GM19438 (cell line): ENCODE measurements around the gene CFAP77.

Source experiments
- ATAC-seq: cut with Tn5 transposase; IDR thresholded peaks from one replicate; pipeline ENCODE4 v1.9.1; 2021; ENCODE audit warnings: low read depth; ENCODE audit not compliant: unreplicated experiment

Gene CFAP77

DNA sequence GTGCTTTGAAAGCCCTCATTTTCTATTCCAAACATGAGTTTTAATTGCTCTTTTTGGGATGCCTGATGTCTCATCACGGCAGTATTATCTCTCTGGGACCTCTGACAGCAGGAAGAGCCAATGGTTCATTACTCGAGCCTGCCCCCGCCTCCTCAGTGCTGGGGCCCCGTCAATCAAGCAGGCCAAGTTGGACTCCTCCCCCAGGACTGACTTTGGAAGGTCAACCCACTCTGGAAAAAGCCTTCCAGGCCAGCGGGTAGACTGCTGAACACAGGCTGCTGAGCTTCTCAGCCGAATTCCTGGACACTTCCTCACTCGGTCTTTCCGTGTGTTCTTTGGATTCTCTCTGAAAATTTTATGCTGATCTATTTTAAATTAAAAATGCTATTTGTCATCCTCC is 162.9 kb downstream of the CFAP77 start:
- ATAC-seq, result no peak

DNA sequence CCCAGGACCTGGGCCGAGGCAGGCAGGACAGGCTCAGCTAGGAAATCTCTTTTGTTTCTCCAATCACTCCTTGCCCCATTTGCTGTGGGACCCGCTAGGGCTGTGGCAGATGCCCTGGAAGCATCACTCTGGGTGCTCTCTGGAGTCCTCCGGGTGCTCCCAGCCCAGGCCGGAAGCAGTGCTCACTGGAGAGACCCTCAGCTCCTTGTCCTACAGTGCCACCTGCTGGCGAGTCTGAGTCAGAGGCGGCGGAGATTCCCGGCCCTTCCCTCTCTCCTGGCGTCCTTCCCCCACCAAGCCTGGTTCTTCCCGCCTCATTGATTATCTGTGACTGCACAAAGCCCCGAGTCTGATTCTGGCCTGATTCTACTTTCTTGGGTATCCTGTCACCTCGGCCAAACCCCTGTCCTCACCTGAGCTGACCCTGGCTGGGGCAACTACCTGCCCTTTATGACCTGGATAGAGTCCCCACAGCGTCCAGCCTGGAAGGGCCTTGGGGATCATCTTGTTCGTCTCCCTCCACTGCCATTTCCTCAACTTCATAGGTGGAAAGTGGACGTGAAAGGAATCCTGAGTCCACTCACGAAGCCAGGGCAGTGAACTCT is 165.1 kb downstream of the CFAP77 start:
- no peak for ATAC-seq

DNA sequence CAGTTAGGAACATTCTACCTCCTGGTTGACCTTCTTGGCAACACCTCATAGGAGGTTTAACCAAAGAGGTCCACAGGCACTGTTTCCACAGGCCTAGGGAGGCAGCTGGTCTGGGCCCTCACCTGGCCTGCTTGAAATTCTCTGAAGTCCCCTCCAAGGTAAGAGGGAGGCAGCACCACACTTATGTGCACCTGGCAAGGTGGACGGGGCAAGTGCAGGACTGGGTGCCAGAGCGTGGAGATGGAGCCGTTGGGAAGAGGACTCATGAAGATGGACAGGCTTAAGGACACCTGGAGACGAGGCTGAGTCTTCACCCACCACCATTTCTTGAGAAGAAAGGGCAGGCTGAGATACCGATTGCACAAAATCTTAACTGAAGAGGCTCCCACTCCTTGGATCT is 165.8 kb downstream of the CFAP77 start:
- no peak for ATAC-seq

DNA sequence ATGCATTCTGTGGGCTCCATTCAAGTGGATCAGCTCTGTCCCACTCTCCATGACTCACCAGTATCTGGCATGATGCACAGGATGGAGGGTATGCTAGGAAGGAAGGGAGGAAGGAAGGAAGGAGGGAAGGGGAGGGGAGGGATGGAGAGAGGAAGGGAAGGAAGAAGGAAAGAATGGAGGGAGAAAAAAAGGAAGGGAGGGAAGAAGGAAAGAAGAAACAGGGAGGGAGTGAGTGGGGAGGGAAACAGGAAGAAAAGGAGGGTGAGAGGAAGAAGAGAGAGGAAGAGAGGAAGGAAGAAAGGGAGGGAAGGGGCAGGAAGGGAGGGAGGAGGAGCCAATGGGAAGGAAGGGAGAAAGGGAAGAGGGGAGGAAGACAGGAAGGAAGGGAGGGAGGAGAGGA is 167.1 kb downstream of the CFAP77 start:
- ATAC-seq, result no peak

- ATAC-seq, result no peak
Measured at GRCh38 chr9:132578367-132578932, 168.4 kb downstream of the CFAP77 start.

- ATAC-seq, result no peak
Measured at GRCh38 chr9:132579427-132579798, 169.4 kb downstream of the CFAP77 start.

- ATAC-seq, result no peak
Measured at GRCh38 chr9:132582276-132582785, 172.3 kb downstream of the CFAP77 start, which contains the start of gene BARHL1. Gene BARHL1, plus strand, starts transcription at chr9:132582606. Its CDS starts 192 bp downstream, at chr9:132582798.

- no peak for ATAC-seq
Measured at GRCh38 chr9:132582786-132583583, 173.0 kb downstream of the CFAP77 start.

GRCh38 chr9:132583584-132584304 is 173.7 kb downstream of the CFAP77 start:
- ATAC-seq, result no peak

- ATAC-seq, result no peak
Measured at GRCh38 chr9:132584601-132585560, 174.9 kb downstream of the CFAP77 start.

DNA sequence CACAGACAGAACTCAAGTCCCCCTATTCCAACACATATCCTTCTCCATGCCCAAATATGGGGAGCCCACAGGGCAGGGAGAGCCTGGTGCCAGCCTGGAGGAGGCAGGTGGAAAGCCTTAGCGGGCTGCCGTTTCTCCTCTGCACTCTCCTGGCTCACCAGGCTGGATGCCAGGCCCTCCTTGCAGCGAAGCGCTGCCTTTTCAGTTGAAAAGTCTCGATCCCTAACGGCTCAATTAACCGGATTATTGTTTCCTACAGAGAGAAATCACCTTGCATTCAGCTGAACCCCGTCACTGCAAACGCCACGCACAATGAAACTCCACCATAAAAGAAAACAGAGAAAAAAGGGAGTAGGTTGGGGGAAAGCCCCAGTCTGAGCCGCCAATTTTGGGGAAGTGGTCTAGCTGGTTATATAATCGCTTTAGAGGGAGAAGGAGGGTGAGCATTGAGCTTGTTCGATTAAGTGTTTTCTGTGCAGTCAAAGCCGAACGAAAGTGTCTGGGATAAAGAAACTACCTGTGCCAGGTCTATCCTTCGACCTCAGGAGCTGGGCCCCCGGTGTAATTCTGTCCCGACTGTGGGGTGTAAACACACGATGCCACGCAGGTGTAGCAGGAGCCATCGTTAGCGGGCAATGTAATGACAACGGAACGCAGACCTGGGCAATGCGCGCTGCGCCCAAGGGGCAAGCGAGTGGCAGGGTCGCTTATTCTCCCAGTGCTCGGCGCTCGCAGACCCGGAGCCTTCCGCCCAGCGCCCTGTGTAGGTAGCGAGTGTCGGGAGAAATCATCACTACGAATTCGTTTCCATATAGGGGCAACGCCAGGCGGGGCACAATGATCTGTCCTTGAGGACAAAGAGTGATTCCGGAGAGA is 176.2 kb downstream of the CFAP77 start:
- ATAC-seq, result no peak

GRCh38 chr9:132586830-132587591 is 177.0 kb downstream of the CFAP77 start:
- ATAC-seq, result no peak

DNA sequence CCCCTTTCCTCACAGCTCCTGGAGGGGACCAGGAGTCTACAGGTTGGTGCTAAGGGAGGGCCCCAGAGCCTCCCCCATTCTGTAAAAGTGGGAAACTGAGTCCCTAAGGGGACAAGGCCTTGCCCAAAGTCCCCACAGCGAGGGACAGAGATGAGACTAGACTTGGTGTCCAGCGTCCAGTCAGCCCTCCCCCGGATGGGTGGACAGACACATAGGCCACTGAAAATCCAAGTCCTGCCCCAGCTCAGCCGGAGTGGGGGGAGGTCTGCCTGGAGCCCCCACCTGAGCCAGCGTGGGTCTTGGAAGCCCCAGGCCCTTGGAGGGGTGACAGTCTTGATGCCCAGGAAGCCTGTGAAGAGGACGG is 177.6 kb downstream of the CFAP77 start:
- ATAC-seq, result no peak

- no peak for ATAC-seq
Measured at GRCh38 chr9:132588098-132588497, 178.1 kb downstream of the CFAP77 start.

GRCh38 chr9:132588501-132589147 is 178.6 kb downstream of the CFAP77 start:
- no peak for ATAC-seq

- no peak for ATAC-seq
Measured at GRCh38 chr9:132589148-132590036, 179.4 kb downstream of the CFAP77 start.

DNA sequence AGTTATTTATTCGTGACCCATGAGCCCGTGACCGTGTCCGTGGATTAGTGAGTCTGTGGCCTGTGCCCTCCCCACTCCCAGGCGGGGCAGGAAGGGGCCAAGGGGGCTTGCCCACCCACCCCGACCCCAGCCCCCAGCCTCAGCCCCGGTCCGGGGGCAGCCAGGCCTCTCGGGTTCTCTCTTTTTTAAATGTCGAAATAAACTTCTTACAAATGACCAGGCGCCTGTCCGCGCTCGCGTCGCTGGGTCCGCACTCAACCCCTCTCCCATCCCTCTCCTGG is 180.0 kb downstream of the CFAP77 start:
- no peak for ATAC-seq
